ENCODE measurements around the gene SEMA6C. TPM values are rescaled to one million over a fixed set of nuclear protein-coding genes. Genes with fewer than 3 reads are reported as not detected.

Gene SEMA6C
- total and polyA plus RNA-seq, 2 of the 13 experiments (the other 11 are each of a cell fraction or from before 2014, with no cell fraction given): 1.4 to 2.9 TPM

DNA sequence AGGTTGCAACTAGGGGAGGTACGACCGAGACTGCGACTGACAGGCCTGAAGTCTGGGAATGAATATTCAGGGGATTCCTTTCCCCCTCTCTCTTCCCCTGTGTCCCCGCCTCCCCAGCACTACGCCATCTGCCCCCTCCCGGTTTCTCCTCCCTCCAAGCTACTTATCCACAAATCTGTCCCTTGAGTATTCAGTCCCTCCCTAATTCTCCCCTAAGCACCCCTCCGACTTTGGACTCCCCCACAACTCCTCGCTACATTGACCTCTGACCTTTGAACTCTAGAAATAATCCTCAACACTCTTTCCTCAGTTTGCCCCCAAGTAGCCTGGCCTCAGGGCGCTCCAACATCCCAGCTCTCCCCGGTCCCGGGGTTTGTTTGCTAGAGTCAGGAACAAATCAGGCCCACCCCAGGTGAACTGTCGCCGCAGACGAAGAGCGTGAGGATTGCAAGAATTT lies 18.9 kb upstream of the SEMA6C start:
- no TSS peak for BruUV-seq (replicated peaks)
- Histone ChIP-seq H3K4me2 (ENCODE audit: low read depth, low read length) (peak overlapping the region; percentile 91), H3K9ac (ENCODE audit: insufficient read depth, low read depth, low read length) (peak overlapping the region; percentile 93), H4K20me1 (ENCODE audit: insufficient read depth, low read length) (no peaks in the 10 kb centered on the region), H3K4me1 (ENCODE audit: insufficient read depth, low read length) (peaks cover 25% of the 10 kb centered on the region), H3K36me3 (replicated peaks in 1 of 2; ENCODE audit: control insufficient read depth in 1 of 2, insufficient read depth in 2 of 2, low read length in 2 of 2) (peaks cover 13 to 17% of the 10 kb centered on the region in 2 experiments), H2AFZ (ENCODE audit: low read length) (peak overlapping the region; percentile 94), H3K4me3 (replicated peaks in 1 of 3; ENCODE audit: insufficient read depth in 1 of 3, low read depth in 2 of 3, low read length in 3 of 3) (peak overlapping the region; percentile 91 to 94 (median 93)), H3K27ac (ENCODE audit: extremely low read length, insufficient read depth, low read length) (peak overlapping the region; percentile 85), H3K9me3 (ENCODE audit: low read length) (no peaks in the 10 kb centered on the region), H3K79me2 (ENCODE audit: insufficient read depth, low read length) (peaks cover 17% of the 10 kb centered on the region), H3K27me3 (ENCODE audit: control insufficient read depth in 1 of 2, insufficient read depth in 2 of 2, low read length in 2 of 2) (peaks cover 0 to 5% of the 10 kb centered on the region in 2 experiments; a peak in 2 of 5 replicates)
- intact Hi-C loops (cut with micrococcal nuclease; ENCODE audit: unreplicated experiment): no loop called here
- ATAC-seq (peak; percentile 78), FAIRE-seq (no peak), DNase-seq (ENCODE audit: low spot score) (peak; percentile 19)
- 0% methylated on average over 15 of the region's 15 CpGs for WGBS (ENCODE audit: low lambda C conversion rate)
- in situ Hi-C loops (cut with HindIII; ENCODE audit: extremely low pct_ligation_motif_present, low pct_unique_long_range_greater_than_20kb): no loop called here
- CTCF ChIA-PET (ENCODE audit: low intra/inter-chr PET ratio, low total read pairs): no interaction called here
- POLR2A ChIA-PET: interaction anchor here (0.6 to 2.8 kb wide), 9 partner anchors 10 to 207 kb away, joined by 3 to 25 read pairs (median 4); partner anchors contain the start of genes PSMD4 and VPS72
- TF ChIP-seq ZNF746 (CRISPR knock-in tag; IDR thresholded peaks at IDR 0.05): no peak
- TF ChIP-seq ZNF333 (CRISPR knock-in tag; IDR thresholded peaks at IDR 0.05; ENCODE audit: borderline replicate concordance): 0 out of 2 replicates have a peak, but pooled peaks have one; percentile 4
- TF ChIP-seq, protein P1, sequence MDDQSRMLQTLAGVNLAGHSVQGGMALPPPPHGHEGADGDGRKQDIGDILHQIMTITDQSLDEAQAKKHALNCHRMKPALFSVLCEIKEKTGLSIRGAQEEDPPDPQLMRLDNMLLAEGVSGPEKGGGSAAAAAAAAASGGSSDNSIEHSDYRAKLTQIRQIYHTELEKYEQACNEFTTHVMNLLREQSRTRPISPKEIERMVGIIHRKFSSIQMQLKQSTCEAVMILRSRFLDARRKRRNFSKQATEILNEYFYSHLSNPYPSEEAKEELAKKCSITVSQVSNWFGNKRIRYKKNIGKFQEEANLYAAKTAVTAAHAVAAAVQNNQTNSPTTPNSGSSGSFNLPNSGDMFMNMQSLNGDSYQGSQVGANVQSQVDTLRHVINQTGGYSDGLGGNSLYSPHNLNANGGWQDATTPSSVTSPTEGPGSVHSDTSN (CRISPR knock-in tag; IDR thresholded peaks at IDR 0.05; ENCODE audit: borderline replicate concordance): no peak
- no peak for TF ChIP-seq ZBTB20 (CRISPR knock-in tag; IDR thresholded peaks at IDR 0.05; ENCODE audit: borderline replicate concordance, low read depth)
- TF ChIP-seq ZNF317 (CRISPR knock-in tag; IDR thresholded peaks at IDR 0.05): no peak
- no peak for TF ChIP-seq ZSCAN9 (CRISPR knock-in tag; IDR thresholded peaks at IDR 0.05; ENCODE audit: borderline replicate concordance)
- TF ChIP-seq PPARG (CRISPR knock-in tag; conservative IDR thresholded peaks at IDR 0.05): no peak
- no peak for TF ChIP-seq TAF15 (IDR thresholded peaks at IDR 0.05; ENCODE audit: low read depth, low read length, poor library complexity, severe bottlenecking)
- no peak for TF ChIP-seq EEA1 (CRISPR knock-in tag; IDR thresholded peaks at IDR 0.05; ENCODE audit: borderline replicate concordance)
- TF ChIP-seq CENPX (CRISPR knock-in tag; IDR thresholded peaks at IDR 0.05): no peak
- no peak for TF ChIP-seq NFAT5 (CRISPR knock-in tag; IDR thresholded peaks at IDR 0.05)
- no peak for TF ChIP-seq JUN (CRISPR knock-in tag; IDR thresholded peaks at IDR 0.05)
- TF ChIP-seq, protein P2, sequence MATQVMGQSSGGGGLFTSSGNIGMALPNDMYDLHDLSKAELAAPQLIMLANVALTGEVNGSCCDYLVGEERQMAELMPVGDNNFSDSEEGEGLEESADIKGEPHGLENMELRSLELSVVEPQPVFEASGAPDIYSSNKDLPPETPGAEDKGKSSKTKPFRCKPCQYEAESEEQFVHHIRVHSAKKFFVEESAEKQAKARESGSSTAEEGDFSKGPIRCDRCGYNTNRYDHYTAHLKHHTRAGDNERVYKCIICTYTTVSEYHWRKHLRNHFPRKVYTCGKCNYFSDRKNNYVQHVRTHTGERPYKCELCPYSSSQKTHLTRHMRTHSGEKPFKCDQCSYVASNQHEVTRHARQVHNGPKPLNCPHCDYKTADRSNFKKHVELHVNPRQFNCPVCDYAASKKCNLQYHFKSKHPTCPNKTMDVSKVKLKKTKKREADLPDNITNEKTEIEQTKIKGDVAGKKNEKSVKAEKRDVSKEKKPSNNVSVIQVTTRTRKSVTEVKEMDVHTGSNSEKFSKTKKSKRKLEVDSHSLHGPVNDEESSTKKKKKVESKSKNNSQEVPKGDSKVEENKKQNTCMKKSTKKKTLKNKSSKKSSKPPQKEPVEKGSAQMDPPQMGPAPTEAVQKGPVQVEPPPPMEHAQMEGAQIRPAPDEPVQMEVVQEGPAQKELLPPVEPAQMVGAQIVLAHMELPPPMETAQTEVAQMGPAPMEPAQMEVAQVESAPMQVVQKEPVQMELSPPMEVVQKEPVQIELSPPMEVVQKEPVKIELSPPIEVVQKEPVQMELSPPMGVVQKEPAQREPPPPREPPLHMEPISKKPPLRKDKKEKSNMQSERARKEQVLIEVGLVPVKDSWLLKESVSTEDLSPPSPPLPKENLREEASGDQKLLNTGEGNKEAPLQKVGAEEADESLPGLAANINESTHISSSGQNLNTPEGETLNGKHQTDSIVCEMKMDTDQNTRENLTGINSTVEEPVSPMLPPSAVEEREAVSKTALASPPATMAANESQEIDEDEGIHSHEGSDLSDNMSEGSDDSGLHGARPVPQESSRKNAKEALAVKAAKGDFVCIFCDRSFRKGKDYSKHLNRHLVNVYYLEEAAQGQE (IDR thresholded peaks at IDR 0.05; ENCODE audit: borderline replicate concordance in 1 of 2, low read depth in 1 of 2, low read length in 2 of 2): no peak
- no peak for TF ChIP-seq HNRNPUL1 (IDR thresholded peaks at IDR 0.05; ENCODE audit: low read depth, low read length)
- no peak for TF ChIP-seq YEATS2 (CRISPR knock-in tag; IDR thresholded peaks at IDR 0.05; ENCODE audit: borderline replicate concordance)
